IMR-90 (cell line): ENCODE measurements around the gene RPS10.

ENCODE experiments used
- CEBPB ChIP-seq: IDR thresholded peaks from 2 replicates; pipeline ENCODE4 v1.6.1; 2012; ENCODE audit warnings: low read depth, low read length, improper control_type of control experiment
- CHD1 ChIP-seq: IDR thresholded peaks from 2 replicates; pipeline ENCODE4 v1.6.1; 2012; ENCODE audit warnings: low read depth, low read length, improper control_type of control experiment
- CTCF ChIP-seq: conservative IDR thresholded peaks from 2 replicates; pipeline ENCODE4 v1.5.1; 2012; ENCODE audit warnings: mild to moderate bottlenecking, low read depth, low read length, improper control_type of control experiment
- MAFK ChIP-seq: IDR thresholded peaks from 2 replicates; pipeline ENCODE4 v1.6.1; 2012; ENCODE audit warnings: low read depth, low read length, improper control_type of control experiment
- MAZ ChIP-seq: IDR thresholded peaks from 2 replicates; pipeline ENCODE4 v1.6.1; 2012; ENCODE audit warnings: low read depth, mild to moderate bottlenecking, low read length, improper control_type of control experiment, moderate library complexity, borderline replicate concordance
- NFE2L2 ChIP-seq: fragments of 150-350 bp; IDR thresholded peaks from 2 replicates; pipeline ENCODE4 v1.6.1; 2016; ENCODE audit warnings: low read depth, mild to moderate bottlenecking, low read length
- POLR2A ChIP-seq: IDR thresholded peaks from 2 replicates; pipeline ENCODE4 v1.6.1; 2012; ENCODE audit warnings: mild to moderate bottlenecking, low read depth, low read length
- RAD21 ChIP-seq: IDR thresholded peaks from 2 replicates; pipeline ENCODE4 v1.6.1; 2012; ENCODE audit warnings: low read length, improper control_type of control experiment
- SMC3 ChIP-seq: fragments of 150-350 bp; IDR thresholded peaks from 2 replicates; pipeline ENCODE4 v1.6.1; 2016; ENCODE audit warnings: low read depth, mild to moderate bottlenecking, antibody characterized with exemption, low read length, moderate library complexity
- TF ChIP-seq, protein P1 (sequence below): fragments of 150-350 bp; IDR thresholded peaks from 2 replicates; pipeline ENCODE4 v1.6.1; 2016; ENCODE audit warnings: low read depth, mild to moderate bottlenecking, low read length, moderate library complexity, borderline replicate concordance

DNA sequence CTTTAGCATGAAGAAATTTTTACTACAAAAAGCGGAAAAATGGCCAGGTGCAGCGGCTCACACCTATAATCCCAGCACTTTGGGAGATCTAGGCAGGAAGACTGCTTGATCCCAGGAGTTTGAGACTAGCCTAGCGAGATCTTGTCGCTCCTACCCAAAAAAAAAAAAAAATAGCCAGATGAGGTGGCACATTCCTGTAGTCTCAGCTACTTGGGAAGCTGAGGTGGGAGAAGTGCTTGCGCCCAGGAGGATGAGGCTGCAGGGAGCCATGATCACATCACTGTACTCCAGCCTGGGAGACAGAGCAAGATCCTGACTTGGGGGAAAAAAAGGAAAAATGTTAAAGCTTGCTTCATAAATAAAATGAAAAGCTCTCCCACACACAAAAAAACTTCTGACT lies 47.9 kb downstream of the RPS10 start:
- TF ChIP-seq NFE2L2 (no peak), CTCF (no peak), POLR2A (no peak), RAD21 (no peak), MAZ (no peak), CHD1 (no peak), SMC3 (no peak), MAFK (no peak), CEBPB (no peak)
- TF ChIP-seq, protein P1, sequence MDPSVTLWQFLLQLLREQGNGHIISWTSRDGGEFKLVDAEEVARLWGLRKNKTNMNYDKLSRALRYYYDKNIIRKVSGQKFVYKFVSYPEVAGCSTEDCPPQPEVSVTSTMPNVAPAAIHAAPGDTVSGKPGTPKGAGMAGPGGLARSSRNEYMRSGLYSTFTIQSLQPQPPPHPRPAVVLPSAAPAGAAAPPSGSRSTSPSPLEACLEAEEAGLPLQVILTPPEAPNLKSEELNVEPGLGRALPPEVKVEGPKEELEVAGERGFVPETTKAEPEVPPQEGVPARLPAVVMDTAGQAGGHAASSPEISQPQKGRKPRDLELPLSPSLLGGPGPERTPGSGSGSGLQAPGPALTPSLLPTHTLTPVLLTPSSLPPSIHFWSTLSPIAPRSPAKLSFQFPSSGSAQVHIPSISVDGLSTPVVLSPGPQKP, result no peak
